NCI-H187 treated with DMSO at 0.1 percent for 48 hours (cell line): ENCODE data around the gene B3GNT9.
A peak's percentile ranks its signal among the peaks of the same experiment; 100 is the strongest.

Experiments
- DNase-seq: peaks from one replicate; lab custom pipeline; 2025; lab: John Stamatoyannopoulos, UW

B3GNT9 gene, protein sequence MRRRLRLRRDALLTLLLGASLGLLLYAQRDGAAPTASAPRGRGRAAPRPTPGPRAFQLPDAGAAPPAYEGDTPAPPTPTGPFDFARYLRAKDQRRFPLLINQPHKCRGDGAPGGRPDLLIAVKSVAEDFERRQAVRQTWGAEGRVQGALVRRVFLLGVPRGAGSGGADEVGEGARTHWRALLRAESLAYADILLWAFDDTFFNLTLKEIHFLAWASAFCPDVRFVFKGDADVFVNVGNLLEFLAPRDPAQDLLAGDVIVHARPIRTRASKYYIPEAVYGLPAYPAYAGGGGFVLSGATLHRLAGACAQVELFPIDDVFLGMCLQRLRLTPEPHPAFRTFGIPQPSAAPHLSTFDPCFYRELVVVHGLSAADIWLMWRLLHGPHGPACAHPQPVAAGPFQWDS

DNA sequence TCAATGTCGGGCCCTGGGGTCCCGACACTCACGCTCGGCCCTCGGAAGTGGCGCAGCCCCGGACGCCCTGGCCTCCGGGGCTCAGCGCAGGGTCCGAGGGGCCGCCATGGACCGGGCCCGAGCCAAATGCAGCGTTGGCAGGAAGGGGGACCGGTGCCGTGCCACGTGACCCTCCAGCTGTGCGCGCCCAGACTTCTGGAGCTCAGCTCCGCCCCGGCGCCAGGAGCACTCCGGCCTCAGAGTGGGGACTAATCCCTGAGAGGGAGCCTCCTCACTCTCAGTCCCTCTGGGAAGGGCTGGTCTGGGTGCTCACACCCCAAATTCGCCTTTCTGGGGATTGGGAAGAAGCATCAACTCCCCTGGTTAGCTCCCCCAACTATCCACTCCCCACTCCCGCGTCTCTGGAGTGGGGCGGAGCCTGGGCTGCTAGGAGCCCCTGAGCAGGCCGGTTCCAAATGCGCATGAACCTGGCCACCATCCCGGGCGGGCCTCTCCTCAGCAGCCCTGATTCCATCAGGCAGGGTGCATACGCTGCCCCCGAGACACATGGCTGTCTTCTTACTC is at the start of gene B3GNT9:
TSS of gene B3GNT9 (minus strand) at position 166 of the 564 bp plus-strand sequence. CDS start 513 bp downstream, outside the sequence.
- DNase-seq, result no peak

DNA sequence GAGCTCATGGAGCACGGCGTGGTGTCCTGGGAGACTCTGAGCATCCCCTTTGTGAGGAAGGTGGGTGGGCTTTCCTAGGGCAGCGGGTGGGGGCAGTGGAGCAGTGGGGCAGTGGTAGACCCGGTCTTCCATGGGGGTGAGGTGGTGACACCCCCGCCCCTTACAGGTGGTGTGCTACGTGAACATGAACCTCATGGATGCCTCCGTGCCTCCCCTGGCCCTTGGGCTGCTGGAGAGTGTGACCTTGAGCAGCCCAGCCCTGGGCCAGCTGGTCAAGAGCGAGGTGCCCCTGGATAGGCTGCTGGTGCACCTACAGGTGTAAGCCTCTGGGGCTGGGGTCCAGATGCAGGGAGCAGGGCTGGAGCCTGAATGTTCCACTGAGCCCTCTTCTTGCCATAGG is 49.7 kb upstream of the B3GNT9 start:
- no peak for DNase-seq

DNA sequence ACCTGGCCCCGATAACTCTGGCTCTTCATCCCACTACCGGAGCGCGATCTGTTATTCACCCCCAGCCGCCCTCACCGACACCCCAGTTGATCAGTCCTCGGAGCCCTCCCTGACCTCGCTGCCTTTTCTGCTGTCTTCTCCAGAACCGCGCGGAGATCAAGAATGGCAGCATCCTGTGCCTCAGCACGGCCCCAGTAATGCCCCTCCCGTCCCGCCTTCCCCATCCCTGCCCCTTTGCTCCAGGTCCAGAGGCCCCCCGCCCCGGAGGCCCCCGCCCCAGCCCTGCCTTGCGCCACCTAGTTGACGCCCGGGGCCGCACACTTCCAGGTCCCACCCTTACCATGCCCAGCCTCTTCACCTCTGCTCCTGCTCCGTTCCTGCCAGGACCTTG is 49.0 kb upstream of the B3GNT9 start:
- DNase-seq, result no peak

DNA sequence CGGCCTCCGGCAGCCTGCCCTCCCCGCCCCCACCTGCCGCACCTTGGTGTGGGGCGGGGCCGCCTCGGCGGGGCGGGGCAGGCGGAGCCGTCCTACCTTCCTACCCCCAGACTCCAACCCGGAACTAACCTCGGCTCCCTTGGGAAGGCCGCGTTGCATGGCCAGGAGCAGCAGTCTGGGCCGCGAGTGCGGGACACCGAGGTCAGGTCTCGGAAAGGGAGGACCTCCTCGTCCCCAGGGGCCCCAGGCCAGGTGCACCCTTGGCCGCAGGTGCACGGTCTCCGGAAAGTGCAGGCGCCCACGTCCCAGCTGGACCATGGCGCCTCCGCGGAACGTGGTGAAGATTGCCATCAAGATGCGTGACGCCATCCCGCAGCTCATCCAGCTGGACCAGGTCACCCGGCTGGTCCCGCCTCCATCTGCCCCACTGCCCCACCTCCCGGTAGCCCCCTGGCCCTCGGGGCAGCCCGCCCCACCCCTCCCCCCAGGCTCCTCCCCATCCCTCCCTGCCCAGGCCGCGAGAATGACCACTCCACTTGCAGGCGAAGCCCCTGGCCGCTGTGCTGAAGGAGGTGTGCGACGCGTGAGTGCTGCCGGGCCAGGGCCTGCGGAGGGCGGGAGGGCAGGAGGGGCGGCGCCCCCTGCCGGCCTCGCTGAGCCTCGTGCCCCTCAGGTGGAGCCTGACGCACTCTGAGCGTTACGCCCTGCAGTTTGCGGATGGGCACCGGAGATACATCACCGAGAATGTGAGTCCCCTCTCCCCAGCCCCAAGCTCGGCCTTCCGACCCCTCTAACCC is 48.4 kb upstream of the B3GNT9 start, which contains the start of gene ELMO3:
TSS of gene ELMO3 (plus strand) at position 121 of the 797 bp plus-strand sequence. CDS start at position 317, 196 bp downstream.
- no peak for DNase-seq

DNA sequence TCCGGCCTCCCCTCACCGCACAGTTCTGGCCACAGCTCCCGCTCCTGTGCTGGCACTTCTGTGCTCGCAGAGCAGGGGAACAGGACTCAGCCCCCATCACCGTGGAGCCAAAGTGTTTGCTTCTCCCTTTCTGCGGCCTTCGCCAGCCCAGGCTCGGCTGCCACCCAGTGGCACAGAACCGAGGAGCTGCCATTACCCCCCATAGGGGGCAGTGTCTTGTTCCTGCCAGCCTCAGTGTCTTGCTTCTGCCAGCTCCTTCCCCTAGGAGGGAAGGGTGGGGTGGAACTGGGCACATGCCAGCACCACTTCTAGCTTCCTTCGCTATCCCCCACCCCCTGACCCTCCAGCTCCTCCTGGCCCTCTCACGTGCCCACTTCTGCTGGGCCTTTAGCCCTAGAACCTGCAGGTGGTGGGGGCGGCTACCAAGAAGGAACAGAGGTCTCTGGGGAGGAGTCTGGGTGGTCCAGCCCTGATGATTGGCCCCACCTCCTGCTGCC is 47.5 kb upstream of the B3GNT9 start:
- no peak for DNase-seq

DNA sequence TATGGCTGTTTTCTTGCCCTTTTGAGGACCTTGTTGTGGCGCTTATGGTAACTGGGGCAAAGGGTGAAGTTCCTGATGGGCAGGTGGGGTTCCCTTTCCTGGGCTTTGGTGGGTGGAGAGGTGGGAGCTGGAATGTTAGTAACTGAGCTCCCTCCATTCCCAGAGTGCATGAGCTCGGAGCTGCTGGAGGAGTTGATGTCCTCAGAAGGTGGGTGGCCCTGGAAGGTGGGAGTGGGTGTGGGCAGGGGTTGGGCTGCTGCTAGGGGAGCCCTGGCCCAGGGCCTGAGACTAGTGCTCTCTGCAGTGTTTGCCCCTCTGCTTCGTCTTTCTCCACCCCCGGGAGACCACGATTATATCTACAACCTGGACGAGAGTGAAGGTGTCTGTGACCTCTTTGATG is 46.9 kb upstream of the B3GNT9 start:
- DNase-seq, result no peak

DNA sequence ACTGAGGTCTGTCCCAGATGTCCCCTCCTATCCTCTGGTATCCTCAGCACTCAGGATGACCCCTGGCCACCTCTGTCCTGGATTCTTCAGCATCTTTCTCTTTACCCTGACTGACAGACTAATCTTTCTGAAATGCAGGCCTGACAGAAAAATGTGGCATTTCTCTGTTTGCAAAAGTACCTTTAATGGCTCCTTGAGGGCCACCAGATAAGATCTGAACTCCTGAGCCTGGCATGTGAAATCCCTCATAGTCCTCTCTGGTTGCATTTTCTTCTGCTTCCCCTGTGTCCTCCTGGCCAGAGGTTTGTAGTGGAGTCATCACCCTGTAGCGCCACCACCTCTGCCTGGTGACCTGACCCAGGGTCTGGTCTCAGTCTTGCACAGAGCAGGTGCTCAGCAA is 46.1 kb upstream of the B3GNT9 start:
- no peak for DNase-seq

DNA sequence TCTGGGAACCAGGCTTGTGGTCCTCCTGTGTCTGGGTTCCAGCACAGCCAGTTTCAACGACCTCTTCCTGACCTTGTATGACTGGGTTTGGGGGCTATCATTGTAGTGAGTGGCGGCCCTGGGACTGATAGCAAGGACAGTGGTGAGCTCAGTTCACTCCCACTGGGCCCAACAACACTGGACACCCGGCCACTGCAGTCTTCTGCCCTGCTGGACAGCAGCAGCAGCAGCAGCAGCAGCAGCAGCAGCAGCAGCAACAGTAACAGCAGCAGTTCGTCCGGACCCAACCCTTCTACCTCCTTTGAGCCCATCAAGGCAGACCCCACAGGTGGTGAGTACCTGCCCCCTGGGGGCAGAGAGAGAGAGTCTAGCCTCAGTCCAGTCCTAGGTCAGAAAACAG is 44.9 kb upstream of the B3GNT9 start:
- DNase-seq, result no peak

DNA sequence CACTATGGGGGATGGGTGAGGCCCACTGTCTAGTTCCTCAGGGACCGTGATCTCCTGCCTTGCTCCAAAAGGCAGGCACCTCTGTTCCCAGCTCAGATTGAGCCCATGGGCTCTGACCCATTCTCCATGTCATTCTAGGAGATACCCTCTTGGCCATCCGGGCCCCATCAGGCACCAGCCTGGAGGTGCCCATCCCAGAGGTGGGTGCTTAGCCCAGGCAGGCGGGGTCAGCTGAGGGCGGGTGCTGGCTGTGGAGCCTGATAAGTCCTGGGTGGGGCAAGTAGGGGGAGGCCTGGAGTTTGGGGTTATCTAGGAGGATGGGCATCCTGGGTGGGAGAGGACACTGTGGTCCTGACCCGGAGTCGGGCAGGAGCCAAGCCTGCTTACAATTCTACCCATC is 43.5 kb upstream of the B3GNT9 start:
- DNase-seq, result no peak

DNA sequence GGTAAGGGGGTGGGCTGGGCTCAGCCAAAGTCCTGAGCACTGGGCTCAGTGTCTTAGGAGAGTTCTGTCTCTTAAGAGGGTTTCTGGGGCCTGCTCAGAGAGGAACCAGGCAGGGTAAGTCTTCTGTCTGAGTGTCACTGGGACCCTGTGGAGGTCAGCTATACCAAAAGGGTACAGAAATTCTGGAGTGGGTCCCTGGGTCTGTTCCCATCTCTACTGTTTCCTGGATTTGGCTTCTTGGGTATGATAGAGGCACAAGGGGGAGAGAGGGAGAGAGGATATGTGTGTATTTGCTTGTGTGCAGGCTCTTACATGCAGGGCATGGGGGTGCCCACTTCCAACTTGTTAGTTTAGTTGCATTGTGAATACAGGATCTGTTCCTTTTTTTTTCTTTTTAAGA is 42.7 kb upstream of the B3GNT9 start:
- DNase-seq, result no peak

DNA sequence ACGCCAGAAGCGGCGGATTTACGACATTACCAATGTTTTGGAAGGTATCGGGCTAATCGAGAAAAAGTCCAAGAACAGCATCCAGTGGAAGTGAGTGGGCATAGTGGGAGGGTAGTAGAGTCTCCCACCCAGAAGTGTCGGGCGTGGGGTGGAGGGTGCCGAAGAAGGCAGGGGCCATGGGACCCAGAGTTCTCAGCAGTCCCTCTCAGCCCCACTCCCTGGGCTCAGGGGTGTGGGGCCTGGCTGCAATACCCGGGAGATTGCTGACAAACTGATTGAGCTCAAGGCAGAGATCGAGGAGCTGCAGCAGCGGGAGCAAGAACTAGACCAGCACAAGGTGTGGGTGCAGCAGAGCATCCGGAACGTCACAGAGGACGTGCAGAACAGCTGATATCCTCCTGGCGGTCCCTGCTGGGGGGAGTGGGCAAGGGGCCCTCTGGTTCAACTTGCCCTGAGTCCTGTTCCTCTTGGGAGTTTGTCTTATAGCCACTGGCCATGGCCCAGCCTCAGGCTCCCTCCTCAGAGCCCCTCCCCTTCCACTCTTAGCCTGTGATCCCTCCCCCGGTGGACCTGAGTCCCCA is 42.1 kb upstream of the B3GNT9 start:
- DNase-seq, result no peak

DNA sequence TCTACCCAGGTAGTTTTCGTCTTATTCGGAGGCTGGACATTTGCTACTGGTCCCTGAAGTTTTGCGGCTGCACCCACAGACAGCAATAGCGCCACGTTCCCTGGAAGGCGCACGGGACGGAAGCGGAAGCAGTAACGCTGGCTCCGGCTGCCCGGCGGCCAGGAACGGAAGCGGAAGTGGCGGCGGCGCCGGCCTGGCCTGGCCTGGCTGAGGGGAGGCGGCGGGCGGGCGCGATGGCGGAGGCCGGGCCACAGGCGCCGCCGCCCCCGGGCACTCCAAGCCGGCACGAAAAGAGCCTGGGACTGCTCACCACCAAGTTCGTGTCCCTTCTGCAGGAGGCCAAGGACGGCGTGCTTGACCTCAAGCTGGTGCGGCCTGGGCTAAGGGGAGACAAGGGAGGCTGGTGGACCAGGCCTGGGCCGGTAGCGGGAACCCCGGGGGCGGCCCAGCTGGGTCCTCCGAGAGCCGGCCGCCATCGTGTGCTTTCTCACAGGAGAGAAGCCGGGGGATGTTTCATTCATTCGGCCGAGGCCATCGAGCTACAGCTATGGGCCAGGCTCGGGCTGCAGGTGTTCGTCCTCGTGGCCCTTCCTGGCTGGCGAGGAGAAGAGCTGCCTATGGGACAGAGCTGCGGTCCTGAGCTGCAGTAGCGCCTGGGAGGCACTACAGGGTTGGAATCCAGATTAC is 41.3 kb upstream of the B3GNT9 start, which contains the start of gene E2F4:
TSS of gene E2F4 (plus strand) at position 161 of the 687 bp plus-strand sequence. CDS start at position 234, 73 bp downstream.
- DNase-seq, result peak; percentile 54

DNA sequence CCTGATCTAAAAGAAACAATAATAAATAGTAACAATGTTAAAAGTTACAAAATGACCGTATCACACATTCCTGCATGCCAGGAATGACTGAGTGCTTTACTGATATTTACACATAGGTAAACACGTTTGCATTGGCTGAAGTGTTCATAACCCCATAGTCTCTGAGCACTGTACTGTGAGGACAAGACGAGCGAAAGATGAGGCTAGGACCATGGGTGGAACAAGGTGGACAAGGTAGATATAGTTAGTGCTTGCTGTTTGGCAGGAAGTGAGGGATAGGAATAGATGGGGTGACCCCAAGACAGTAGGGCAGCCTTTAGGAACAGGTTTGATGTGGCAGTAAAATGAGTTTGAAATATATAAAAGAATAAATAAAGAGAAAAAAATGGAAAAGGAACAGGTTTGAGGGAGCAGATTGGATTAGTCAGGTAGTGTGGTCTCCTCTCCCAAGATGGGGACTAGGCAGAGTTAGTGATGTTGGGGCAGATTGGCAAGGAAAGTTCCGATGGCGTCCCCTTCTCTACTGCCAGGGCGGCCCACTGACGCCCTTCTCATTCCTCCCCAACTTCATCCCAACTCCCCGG is 40.7 kb upstream of the B3GNT9 start:
- DNase-seq, result no peak

DNA sequence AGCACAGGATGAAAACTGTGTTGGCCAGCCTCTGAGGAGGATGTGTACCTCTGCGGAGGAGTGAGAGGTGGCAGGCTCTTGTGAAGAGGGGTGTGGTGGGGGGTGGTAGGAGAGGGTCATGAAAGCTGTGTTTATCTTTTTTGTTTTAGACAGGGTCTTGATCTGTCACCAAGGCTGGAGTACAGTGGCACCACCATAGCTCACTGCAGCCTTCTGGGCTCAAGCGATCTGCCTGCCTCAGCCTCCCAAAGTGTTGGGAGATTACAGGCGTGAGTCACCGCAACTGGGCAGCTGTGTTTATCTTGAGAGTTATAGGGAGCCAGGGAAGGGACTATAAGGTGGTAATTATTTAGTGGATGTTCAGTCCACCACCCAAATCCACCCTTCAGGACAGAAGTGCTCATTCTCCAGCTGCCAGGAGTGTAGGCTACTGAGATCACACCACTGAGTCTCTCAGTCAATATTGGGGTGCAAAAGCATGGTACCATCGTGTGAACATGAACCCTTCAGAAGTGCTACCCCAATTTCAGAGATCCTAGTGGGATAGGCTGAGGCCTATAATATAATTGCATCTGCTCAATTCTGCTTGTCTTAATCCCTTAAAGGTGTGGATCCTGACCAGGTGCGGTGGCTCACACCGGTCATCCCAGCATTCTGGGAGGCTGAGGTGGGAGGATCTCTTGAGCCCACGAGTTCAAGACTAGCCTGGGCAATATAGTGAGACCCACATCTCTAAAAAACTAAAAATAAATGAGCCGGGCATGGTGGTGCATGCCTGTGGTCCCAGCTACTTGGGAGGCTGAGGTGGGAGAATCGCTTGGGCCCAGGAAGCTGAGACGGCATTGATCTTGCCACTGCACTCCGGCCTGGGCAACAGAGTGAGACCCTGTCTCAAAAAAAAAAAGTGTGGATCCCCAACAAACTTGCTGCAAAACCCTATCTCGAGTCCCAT is 39.9 kb upstream of the B3GNT9 start:
- DNase-seq, result no peak

DNA sequence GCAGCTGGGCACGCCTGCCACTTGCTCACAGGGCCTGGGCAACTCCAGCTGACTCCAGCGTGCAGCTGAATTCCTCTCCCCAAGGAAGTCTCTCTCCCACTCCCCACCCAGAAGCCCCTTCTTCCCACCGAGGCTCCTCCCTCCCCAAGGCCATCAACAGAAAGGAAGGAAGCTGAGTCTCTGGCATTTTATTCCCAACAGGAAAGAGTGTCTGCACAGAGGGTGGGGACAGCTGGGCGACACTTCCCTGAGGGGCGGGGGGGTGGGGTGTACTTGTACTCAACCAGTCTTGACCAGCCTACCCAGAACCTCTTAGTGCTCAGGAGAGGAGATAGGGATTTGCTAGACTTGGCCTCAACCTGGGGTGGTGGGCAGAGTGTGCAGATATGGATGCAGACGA is 39.2 kb upstream of the B3GNT9 start, which contains the start of gene EXOC3L1:
TSS of gene EXOC3L1 (minus strand) at position 96 of the 400 bp plus-strand sequence. CDS start 460 bp downstream, outside the sequence.
- DNase-seq, result no peak

DNA sequence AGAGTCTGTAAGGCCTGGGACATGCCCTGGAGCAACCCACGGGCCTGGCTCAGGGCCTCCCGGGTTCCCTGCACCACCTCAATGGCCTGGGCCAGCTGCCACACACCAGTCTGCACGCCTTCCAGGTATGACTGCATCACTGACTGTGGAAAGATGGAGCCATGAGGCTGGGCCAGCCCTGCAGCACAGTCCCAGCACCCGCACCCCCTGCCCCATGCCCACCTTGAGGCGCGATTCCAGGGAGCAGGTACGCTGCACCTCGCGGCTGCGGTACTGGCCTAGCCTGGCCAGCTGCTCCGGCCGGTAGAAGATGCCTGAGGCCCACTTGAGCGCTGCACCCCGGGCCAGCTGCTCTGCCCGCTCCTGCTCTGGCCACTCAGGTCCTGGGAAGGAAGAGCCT is 38.0 kb upstream of the B3GNT9 start:
- no peak for DNase-seq

DNA sequence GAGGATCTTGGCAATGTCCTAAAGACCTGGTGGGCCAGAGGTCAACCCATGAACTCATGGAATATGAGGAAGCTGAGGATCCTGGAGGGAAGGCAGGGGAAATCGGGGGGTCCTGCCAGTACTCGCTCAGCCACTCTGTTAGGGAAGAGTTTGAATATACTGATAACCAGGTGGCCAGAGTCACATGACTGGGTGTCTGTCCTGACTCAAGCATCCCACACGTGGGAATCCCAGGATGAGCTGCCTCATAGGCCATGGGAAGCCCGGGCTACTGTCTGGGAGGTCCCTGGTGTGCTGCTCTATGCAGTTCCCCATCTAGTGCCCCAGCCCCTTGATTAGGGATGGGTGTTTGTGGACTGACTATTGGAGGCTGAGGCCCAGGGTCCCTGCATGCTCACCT is 37.5 kb upstream of the B3GNT9 start:
- DNase-seq, result no peak

DNA sequence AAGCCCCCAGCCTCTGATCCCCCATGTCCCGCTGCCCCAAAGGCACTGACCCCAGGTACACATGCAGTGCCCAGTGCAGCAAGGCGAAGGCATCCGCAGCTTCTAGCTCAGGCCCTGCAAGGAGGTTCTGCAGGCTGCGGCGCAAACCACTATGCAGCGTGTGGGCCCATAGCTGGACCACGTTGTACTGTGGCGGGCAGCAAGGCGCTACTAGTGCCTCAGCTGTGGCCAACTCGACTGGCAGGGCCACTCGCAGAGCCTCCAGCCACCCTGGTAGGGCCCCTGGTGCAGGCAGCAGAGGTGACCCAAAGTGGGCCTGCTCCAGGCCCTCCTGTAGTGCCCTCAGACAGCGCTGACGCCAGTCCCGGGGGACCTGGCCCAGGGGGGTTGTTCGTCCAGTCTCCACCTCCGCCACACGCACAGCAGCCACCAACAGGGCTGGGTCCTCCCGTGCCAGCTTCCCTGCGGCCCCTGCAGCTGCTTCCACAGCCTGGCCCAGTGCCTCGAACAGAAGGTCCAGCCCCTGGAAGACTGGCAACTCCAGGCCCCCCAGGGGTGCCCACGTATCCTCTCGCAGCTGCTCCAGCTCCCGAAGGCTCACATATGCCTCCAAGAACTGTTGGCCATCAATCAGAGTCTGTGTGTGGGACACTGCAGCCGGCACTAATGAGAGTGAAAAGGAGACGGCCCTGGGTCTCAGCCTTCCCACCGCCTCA is 36.5 kb upstream of the B3GNT9 start:
- no peak for DNase-seq

DNA sequence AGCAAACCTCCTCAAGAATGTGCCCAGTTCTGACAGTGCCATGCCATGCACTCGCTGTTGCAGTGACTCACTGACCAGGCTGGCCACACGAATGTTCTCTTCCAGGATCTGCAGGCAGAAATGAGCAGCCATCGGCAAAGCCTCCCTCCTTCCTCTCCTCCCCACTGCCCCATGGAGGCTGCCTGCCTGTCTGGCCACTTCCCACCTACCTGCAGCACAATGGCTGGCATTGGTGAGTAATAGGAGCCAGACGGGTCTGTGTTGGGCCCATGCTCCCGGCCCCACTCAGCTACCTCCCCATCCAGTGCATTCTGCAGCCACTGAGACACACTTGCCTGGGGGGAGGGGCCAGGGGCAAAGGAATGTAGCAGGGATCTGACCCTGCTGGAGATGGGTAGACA is 35.8 kb upstream of the B3GNT9 start:
- DNase-seq, result no peak
